ENCODE measurements around the gene HOXB8. TPM values are rescaled to one million over a fixed set of nuclear protein-coding genes. Genes with fewer than 3 reads are reported as not detected.

Gene HOXB8
- total and polyA plus RNA-seq, 10 of the 15 experiments (the other 5 are each of a cell fraction or from before 2014, with no cell fraction given): 0.21 TPM; not detected in 9

DNA sequence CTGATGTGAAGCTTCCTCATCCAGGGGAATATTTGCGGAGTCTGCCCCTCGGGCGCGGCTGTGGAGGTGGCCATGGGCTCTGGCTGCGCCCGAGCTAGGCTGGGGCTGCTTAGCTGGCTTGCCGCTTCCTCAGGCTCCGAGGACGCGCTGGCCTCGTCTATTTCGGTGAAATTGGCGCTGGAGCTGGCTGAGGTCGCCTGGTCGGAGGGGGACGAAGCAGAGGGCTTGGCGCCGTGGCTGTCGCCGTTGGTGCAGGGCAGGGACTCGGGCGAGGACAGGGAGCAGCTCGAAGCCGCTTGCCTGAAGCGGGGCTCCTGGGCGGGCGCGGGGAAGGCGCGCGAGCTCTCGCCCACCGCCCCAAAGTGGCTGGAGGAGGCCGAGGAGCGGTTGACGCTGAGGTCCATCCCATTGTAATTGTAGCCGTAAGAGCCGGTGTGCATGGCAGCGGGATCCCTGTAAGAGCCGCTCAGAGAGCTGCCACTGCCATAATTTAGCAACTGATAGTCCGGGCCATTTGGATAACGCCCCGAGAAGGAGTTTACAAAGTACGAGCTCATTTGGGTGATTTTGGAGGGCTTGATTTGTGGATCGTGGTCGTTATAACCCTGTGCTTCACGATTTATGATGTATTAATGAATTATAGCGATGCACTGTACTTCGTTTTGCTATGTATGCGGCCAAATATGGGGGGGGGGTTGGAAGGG, 21.8 kb downstream of the HOXB8 start, which contains the start of gene HOXB5:
HOXB5 (minus strand) TSS at position 654 of the 704 bp plus-strand sequence; CDS start at position 557, 97 bp downstream.
- H3K4me1 ChIP-seq (ENCODE audit: control insufficient read depth, insufficient read depth, low read length): peaks cover 10% of the 10 kb centered on the region
- peaks cover 5 to 26% of the 10 kb centered on the region in 2 experiments for H3K27me3 ChIP-seq (replicated peaks in 1 of 2; ENCODE audit: control insufficient read depth in 2 of 2, insufficient read depth in 2 of 2, low read length in 1 of 2)
- in situ Hi-C loops (cut with MboI): no loop called here
- H3K79me2 ChIP-seq (ENCODE audit: control insufficient read depth, insufficient read depth, low read length): no peaks in the 10 kb centered on the region
- ChIA-PET POLR2A (interaction anchor here (0.5 to 1.5 kb wide), 8 partner anchors 9 to 454 kb away, joined by 3 to 7 read pairs (median 3); no protein-coding TSS in a partner anchor), RAD21 (ENCODE audit: unreplicated experiment) (interaction anchor here (0.6 to 3.8 kb wide), 58 partner anchors 8 to 581 kb away, joined by 3 to 35 read pairs (median 4); no protein-coding TSS in a partner anchor), CTCF (interaction anchor here (0.6 to 4.8 kb wide), 76 partner anchors 15 to 568 kb away, joined by 3 to 113 read pairs (median 4); partner anchors contain the start of genes HOXB7 and HOXB8), SMC1A (ENCODE audit: uncharacterized antibody, unreplicated experiment) (interaction anchor here (0.8 to 4.3 kb wide), 42 partner anchors 8 to 517 kb away, joined by 3 to 47 read pairs (median 4); partner anchors contain the start of gene HOXB8)
- ATAC-seq (peak; percentile 25), DNase-seq (ENCODE audit: low read depth, low spot score) (no peak), FAIRE-seq (no peak)
- H3K9me3 ChIP-seq (replicated peaks; ENCODE audit: control insufficient read depth, insufficient read depth, low read length): no peaks in the 10 kb centered on the region
- H3K9ac ChIP-seq (ENCODE audit: control insufficient read depth, insufficient read depth, low read length): no peak within 1 kb of the TSS
- no peak within 1 kb of the TSS for H3K27ac ChIP-seq (ENCODE audit: control insufficient read depth, insufficient read depth)
- no peaks in the 10 kb centered on the region for H3K36me3 ChIP-seq (ENCODE audit: control insufficient read depth in 2 of 2, insufficient read depth in 2 of 2, low read length in 1 of 2)
- BruUV-seq (replicated peaks): no TSS peak
- WGBS (ENCODE audit: insufficient coverage, insufficient replicate concordance, low lambda C conversion rate, missing lambda C conversion rate): 6% methylated on average over 49 of the region's 50 CpGs
- TF ChIP-seq LARP7 (IDR thresholded peaks at IDR 0.05): peak; percentile 15; the same call in 1 of the 2 replicates
- no peak for TF ChIP-seq NFYA (IDR thresholded peaks at IDR 0.05; ENCODE audit: borderline replicate concordance, low read depth, low read length)
- TF ChIP-seq MYB (IDR thresholded peaks at IDR 0.05; ENCODE audit: borderline replicate concordance, low read depth, low read length): no peak
- TF ChIP-seq IKZF1 (conservative IDR thresholded peaks at IDR 0.05): 0 out of 2 replicates have a peak, but pooled peaks have one; percentile 2
- TF ChIP-seq, protein P1, sequence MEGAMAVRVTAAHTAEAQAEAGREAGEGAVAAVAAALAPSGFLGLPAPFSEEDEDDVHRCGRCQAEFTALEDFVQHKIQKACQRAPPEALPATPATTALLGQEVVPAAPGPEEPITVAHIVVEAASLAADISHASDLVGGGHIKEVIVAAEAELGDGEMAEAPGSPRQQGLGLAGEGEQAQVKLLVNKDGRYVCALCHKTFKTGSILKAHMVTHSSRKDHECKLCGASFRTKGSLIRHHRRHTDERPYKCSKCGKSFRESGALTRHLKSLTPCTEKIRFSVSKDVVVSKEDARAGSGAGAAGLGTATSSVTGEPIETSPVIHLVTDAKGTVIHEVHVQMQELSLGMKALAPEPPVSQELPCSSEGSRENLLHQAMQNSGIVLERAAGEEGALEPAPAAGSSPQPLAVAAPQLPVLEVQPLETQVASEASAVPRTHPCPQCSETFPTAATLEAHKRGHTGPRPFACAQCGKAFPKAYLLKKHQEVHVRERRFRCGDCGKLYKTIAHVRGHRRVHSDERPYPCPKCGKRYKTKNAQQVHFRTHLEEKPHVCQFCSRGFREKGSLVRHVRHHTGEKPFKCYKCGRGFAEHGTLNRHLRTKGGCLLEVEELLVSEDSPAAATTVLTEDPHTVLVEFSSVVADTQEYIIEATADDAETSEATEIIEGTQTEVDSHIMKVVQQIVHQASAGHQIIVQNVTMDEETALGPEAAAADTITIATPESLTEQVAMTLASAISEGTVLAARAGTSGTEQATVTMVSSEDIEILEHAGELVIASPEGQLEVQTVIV (IDR thresholded peaks at IDR 0.05; ENCODE audit: borderline replicate concordance, partially characterized antibody): no peak
- no peak for TF ChIP-seq RAD21 (IDR thresholded peaks at IDR 0.05; ENCODE audit: insufficient read depth, low read depth, low read length)
- TF ChIP-seq GATAD2B (conservative IDR thresholded peaks at IDR 0.05; ENCODE audit: low read depth): 0 out of 2 replicates have a peak, but pooled peaks have one; percentile 16
- no peak for TF ChIP-seq SP1 (IDR thresholded peaks at IDR 0.05; ENCODE audit: low read depth, low read length)
- peak within 1 kb of the TSS; percentile 98 for H3K4me2 ChIP-seq (ENCODE audit: control insufficient read depth, insufficient read depth)
- peak within 1 kb of the TSS; percentile 67 for H2AFZ ChIP-seq (ENCODE audit: control insufficient read depth, low read depth, low read length)
- H4K20me1 ChIP-seq (ENCODE audit: control insufficient read depth, insufficient read depth): no peaks in the 10 kb centered on the region
- peak within 1 kb of the TSS; percentile 74 for H3K4me3 ChIP-seq
- intact Hi-C loops (cut with micrococcal nuclease; ENCODE audit: unreplicated experiment): loop anchor here (1.0 kb wide), 1 partner anchor 332 kb away; no protein-coding TSS in a partner anchor
